Measurements from ENCODE around the gene CYB5R4. TPM values are rescaled to one million over a fixed set of nuclear protein-coding genes. Genes with fewer than 3 reads are reported as not detected.

CYB5R4 gene
- total and polyA plus RNA-seq, 4 donors = 11.1 to 14.8 (median 12.4) TPM

Other genes starting within 250 kb of the CYB5R4 start
- 100 to 1,000 TPM in 1 of 2 donors, 10 to 100 TPM in 1; 33.8 to 128 TPM for gene SNAP91, start 150.6 kb upstream of the CYB5R4 start, total RNA-seq
- gene SNAP91, start 150.6 kb upstream of the CYB5R4 start, polyA plus RNA-seq (ENCODE audit: insufficient read length in 2 of 2) = 100 to 1,000 TPM; 153 to 175 TPM
- gene RIPPLY2, start 6.3 kb upstream of the CYB5R4 start, total RNA-seq = 10 to 100 TPM in 1 of 2 donors, 1 to 10 TPM in 1; 2.9 to 11.4 TPM
- gene RIPPLY2, start 6.3 kb upstream of the CYB5R4 start, polyA plus RNA-seq (ENCODE audit: insufficient read length in 2 of 2) = 10 to 100 TPM; 13.3 to 18.5 TPM
- 10 to 100 TPM in 1 of 2 donors, 1 to 10 TPM in 1; 5.4 to 17.3 TPM for gene MRAP2, start 174.1 kb downstream of the CYB5R4 start, total RNA-seq
- gene MRAP2, start 174.1 kb downstream of the CYB5R4 start, polyA plus RNA-seq (ENCODE audit: insufficient read length in 2 of 2) = 1 to 10 TPM; 7.8 to 8.4 TPM

Measured in spinal cord (tissue), 4 donors.